Activated naive CD4-positive, alpha-beta T cell treated with anti-CD3 and anti-CD28 coated beads, Interleukin-2, amount 10 ng/mL, durations not matched to agents 5 hours and 36 hours (primary cell): ENCODE data around the gene NAMPT. TPM values are rescaled to one million over a fixed set of nuclear protein-coding genes. Genes with fewer than 3 reads are reported as not detected.

Source experiments
- total RNA-seq, 2 experiments: library from RNA; stranded (reverse); gene quantifications; one replicate each; pipeline ENCODE4 v1.2.3, GENCODE V29; 2021

Gene NAMPT
- total RNA-seq = 10 to 100 TPM; 58.7 to 61.7 TPM

DNA sequence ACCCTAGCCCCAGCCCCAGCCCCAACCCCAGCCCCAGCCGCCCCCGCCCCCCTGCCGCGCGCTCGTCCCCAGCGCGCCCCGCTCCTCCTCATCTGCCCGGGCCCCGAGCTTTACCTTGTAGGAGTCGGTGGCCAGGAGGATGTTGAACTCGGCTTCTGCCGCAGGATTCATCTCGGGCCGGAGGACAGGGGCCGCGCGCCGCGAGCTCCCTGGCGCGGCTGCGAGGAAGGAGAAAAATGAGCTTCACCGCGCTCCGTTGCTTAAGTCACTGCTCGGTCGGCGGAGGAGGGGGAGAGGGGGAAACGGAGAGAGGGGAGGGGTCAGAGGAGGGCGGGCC lies at the start of gene NAMPT:
Gene NAMPT, minus strand, starts transcription at position 270 of the 337 bp plus-strand sequence. Its CDS starts 99 bp downstream, at position 171.

Other genes starting within 250 kb of the NAMPT start
- 10 to 100 TPM; 40.8 to 42.1 TPM for gene SYPL1, start 172.7 kb downstream of the NAMPT start, total RNA-seq